LNCAP (cell line): ENCODE results near the gene GLIS2.

ENCODE experiments used
- TF ChIP-seq, protein P1 (sequence below): fragments of 450-650 bp; IDR thresholded peaks from 2 replicates; pipeline ENCODE4 v1.5.1; 2017; ENCODE audit warnings: mild to moderate bottlenecking

The GLIS2 gene

DNA sequence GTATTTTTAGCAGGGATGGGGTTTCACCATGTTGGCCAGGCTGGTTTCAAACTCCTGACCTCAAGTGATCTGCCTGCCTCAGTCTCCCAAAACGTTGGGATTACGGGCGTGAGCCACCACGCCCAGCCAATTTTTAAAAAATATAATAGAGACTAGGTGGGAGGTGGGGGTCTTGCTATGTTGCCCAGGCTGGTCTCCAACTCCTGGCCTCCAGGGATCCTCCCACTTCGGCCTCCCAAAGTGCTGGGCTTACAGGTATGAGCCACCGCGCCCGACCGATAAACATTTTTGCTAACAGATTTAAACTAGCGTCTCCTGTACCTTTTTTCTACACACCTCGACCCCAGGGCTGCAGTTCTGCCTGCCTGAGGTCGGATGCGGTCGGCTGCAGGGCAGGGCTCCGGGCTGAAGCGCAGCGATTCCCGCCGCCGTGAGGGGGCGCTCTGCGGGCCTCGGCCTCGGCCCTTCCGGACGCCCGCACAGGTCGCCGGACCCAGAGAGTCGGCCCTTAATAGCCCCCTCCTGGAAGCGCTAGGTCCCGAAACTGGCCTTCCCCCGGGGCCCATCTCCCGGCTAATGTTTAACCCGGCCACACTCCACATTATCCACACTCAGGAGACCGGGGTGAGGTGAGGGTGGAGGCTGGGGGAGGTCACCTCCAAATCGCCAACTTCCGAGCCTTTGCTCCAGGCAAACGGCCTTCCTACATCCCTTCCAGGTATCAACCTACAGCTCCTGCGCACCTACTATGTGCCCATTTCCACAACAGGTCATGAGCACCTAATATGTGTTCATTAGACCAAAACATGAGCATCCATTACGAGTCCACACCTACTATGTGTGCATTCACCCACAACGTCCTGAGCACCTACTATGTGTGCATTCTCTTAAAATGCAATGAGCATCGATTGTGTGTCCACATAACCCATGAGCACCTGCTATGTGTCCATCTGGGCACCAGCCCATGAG, 2.0 kb upstream of the GLIS2 start:
- TF ChIP-seq, protein P1, sequence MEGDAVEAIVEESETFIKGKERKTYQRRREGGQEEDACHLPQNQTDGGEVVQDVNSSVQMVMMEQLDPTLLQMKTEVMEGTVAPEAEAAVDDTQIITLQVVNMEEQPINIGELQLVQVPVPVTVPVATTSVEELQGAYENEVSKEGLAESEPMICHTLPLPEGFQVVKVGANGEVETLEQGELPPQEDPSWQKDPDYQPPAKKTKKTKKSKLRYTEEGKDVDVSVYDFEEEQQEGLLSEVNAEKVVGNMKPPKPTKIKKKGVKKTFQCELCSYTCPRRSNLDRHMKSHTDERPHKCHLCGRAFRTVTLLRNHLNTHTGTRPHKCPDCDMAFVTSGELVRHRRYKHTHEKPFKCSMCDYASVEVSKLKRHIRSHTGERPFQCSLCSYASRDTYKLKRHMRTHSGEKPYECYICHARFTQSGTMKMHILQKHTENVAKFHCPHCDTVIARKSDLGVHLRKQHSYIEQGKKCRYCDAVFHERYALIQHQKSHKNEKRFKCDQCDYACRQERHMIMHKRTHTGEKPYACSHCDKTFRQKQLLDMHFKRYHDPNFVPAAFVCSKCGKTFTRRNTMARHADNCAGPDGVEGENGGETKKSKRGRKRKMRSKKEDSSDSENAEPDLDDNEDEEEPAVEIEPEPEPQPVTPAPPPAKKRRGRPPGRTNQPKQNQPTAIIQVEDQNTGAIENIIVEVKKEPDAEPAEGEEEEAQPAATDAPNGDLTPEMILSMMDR: peak; percentile 29; the same call in 1 of the 2 replicates

- TF ChIP-seq, protein P1: no peak
Measured at GRCh38 chr16:4314532-4315185, 1.2 kb upstream of the GLIS2 start.

DNA sequence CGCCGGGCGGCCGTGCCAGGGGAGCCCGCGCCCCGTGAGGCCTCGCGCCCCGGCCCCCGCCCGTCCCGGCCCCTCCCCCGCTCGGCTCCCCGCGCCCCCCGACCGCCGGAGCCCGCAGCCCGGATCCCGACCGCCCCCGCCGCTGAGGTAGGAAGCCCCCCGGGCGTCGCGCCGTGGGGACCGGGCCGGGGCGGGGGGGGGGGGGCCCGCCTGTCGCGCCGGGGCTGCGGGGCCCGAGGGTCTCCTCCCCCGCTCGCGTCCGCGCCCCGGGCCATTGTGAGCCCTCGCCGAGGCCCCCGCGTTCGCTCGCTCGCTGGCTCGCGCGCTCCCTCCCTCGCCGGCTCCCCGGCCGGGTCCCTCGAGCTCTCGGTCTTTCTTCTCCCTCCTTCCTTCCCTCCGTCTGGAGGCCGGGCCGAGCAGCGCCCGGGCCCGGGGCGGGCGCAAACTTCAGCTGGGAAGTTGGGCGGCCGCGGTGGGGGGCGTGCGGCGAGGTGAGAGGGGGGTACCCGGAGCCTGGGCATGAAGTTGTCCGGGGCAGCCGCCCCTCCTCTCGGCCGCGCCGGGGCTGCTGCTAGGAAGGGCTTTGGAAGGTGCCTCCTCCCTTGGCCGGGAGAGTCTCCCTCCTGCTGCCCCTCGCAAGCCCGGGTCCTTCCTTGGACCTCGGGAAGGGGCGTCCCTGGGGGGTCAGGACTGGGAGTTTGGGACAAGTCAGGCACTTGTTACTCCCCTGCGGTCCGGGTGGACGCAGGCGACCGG, 419 bp downstream of the GLIS2 start:
- TF ChIP-seq, protein P1: no peak

DNA sequence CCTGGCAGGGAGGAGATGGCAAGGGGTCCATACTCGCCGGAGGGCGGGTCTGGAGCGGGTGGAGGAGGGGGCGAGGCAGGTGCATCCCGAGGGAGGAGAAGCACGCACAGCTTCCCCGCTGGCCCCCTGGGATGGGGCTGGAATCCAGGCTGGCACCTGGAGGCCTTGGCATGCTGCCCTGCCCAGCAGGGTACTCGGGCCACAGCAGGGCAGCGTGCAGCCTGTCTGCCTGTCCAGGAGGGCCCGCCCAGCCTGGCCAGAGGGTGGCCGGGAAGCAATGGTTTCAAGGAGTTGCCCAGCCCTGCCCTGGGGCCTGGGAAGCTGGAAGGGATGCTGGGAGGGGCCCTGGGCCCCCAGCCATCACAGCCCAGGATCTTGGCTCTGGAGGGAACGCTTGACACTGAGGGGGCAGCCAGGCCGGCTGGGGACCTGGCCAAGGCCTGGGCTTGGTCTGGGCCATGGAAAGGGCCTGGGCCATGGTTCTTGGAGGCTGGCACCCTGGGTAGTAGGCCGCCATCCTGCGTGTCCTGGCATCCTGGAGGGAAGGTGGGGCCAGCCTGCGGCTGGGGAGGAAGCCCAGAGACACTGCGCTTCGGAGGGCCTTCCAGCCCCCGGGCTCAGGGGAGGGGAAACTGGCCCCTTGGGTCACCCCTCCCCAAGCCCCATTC, 1.1 kb downstream of the GLIS2 start:
- TF ChIP-seq, protein P1: no peak

DNA sequence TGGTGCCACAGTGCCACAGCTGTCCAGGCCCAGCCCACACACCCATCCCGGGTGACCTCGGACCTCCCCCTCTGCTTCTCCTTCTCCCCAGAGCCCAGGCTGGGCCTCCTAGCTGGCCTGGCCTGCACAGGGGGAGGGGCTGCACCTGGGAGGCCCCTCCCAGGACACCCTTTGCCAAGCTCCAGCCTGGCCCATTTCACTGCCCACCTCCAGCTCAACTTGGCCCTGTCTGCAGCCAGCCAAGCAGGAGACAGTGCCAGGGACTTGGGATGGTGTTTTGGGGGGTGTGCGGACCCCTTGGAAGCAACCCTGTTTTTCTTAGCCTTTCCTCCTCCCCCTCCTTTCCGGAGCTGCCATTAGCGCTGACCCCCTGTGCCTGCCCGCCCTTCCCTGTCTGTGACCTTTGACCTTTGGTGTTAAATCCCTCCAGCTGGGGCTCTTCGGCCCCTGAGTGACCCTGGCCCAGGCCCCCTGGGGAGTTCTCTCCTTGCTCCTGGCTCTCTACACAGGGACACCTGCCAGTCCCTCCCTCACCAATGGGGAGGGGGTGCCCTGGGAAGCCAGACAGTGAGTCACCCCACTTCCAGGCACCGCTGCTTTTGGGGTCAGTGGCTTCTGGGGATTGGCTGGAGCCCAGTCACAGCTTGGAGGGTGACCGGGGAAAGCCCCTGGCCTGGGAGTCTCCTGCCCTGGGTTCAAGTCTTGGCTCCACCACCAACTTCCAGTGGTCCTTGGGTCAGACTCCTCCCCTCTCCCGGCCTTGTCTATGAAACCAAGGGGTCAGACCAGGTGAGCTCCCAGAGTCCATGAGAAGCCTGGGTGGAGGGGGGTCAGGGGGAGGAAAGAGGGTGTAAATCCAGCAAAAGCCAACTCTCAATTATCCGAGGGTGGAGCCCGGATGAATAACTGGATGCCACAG, 1.9 kb downstream of the GLIS2 start:
- TF ChIP-seq, protein P1: no peak

GRCh38 chr16:4318451-4318910, 2.6 kb downstream of the GLIS2 start:
- TF ChIP-seq, protein P1: no peak
